ENCODE results near the gene XPC. TPM values are rescaled to one million over a fixed set of nuclear protein-coding genes. Genes with fewer than 3 reads are reported as not detected.

XPC gene
- total RNA-seq, 1 donor from 2014 or later, result 23.6 TPM

GRCh38 chr3:14148041-14148985 lies 30.1 kb downstream of the XPC start:
- DNase-seq (ENCODE audit: low spot score), result no peak

GRCh38 chr3:14147617-14148016 lies 30.8 kb downstream of the XPC start:
- no peak for DNase-seq (ENCODE audit: low spot score)

GRCh38 chr3:14147066-14147435 lies 31.4 kb downstream of the XPC start:
- DNase-seq (ENCODE audit: low spot score), result no peak

GRCh38 chr3:14146381-14147065 lies 31.9 kb downstream of the XPC start:
- DNase-seq (ENCODE audit: low spot score), result no peak

GRCh38 chr3:14145670-14146380 lies 32.6 kb downstream of the XPC start:
- DNase-seq (ENCODE audit: low spot score), result no peak

GRCh38 chr3:14145236-14145635 lies 33.2 kb downstream of the XPC start:
- DNase-seq (ENCODE audit: low spot score), result peak; percentile 13

- peak; percentile 98 for DNase-seq (ENCODE audit: low spot score)
Observed at GRCh38 chr3:14144423-14145075, 33.9 kb downstream of the XPC start.

GRCh38 chr3:14143271-14144225 lies 34.9 kb downstream of the XPC start:
- DNase-seq (ENCODE audit: low spot score), result peak; percentile 82

- DNase-seq (ENCODE audit: low spot score), result no peak
Observed at GRCh38 chr3:14142567-14143270, 35.7 kb downstream of the XPC start.

GRCh38 chr3:14141602-14142341 lies 36.6 kb downstream of the XPC start:
- peak; percentile 18 for DNase-seq (ENCODE audit: low spot score)

- DNase-seq (ENCODE audit: low spot score), result no peak
Observed at GRCh38 chr3:14141144-14141543, 37.3 kb downstream of the XPC start.

GRCh38 chr3:14140668-14141067 lies 37.7 kb downstream of the XPC start:
- DNase-seq (ENCODE audit: low spot score), result no peak

- DNase-seq (ENCODE audit: low spot score), result no peak
Observed at GRCh38 chr3:14139771-14140170, 38.6 kb downstream of the XPC start.

GRCh38 chr3:14138878-14139655 lies 39.3 kb downstream of the XPC start:
- no peak for DNase-seq (ENCODE audit: low spot score)

- no peak for DNase-seq (ENCODE audit: low spot score)
Observed at GRCh38 chr3:14138109-14138877, 40.1 kb downstream of the XPC start.

GRCh38 chr3:14137445-14137844 lies 41.0 kb downstream of the XPC start:
- DNase-seq (ENCODE audit: low spot score), result no peak

- DNase-seq (ENCODE audit: low spot score), result peak; percentile 15
Observed at GRCh38 chr3:14137004-14137403, 41.4 kb downstream of the XPC start.

GRCh38 chr3:14135581-14135980 lies 42.8 kb downstream of the XPC start:
- DNase-seq (ENCODE audit: low spot score), result no peak
